HEK293 (cell line): ENCODE data around the gene CCDC190.

ENCODE experiments used
- KLF17 ChIP-seq: fragments of 450-650 bp; formaldehyde crosslinking; IDR thresholded peaks from 2 replicates; pipeline ENCODE4 v1.5.1; 2016; ENCODE audit warnings: missing biosample characterization, missing genetic modification characterization
- OSR2 ChIP-seq: fragments of 450-650 bp; formaldehyde crosslinking; IDR thresholded peaks from 2 replicates; pipeline ENCODE4 v1.5.1; 2016; ENCODE audit warnings: missing biosample characterization, missing genetic modification characterization
- PRDM4 ChIP-seq: fragments of 450-650 bp; formaldehyde crosslinking; IDR thresholded peaks from 2 replicates; pipeline ENCODE4 v1.5.1; 2017; ENCODE audit warnings: missing biosample characterization, missing genetic modification characterization
- REPIN1 ChIP-seq: fragments of 450-650 bp; formaldehyde crosslinking; IDR thresholded peaks from 2 replicates; pipeline ENCODE4 v1.5.1; 2017; ENCODE audit warnings: missing biosample characterization, missing genetic modification characterization, low read depth
- REST ChIP-seq: fragments of 450-650 bp; formaldehyde crosslinking; IDR thresholded peaks from 2 replicates; pipeline ENCODE4 v1.5.1; 2016; ENCODE audit warnings: missing biosample characterization, missing genetic modification characterization
- SP7 ChIP-seq: fragments of 450-650 bp; formaldehyde crosslinking; IDR thresholded peaks from 2 replicates; pipeline ENCODE4 v1.5.1; 2016; ENCODE audit warnings: missing biosample characterization, missing genetic modification characterization
- TRIM28 ChIP-seq: IDR thresholded peaks from 2 replicates; pipeline ENCODE4 v1.6.1; 2011; ENCODE audit warnings: low read length, control low read depth, borderline replicate concordance
- ZBTB17 ChIP-seq: fragments of 450-650 bp; formaldehyde crosslinking; IDR thresholded peaks from 2 replicates; pipeline ENCODE4 v1.5.1; 2016; ENCODE audit warnings: missing biosample characterization, missing genetic modification characterization
- ZFHX2 ChIP-seq: fragments of 450-650 bp; formaldehyde crosslinking; conservative IDR thresholded peaks from 2 replicates; pipeline ENCODE4 v1.5.1; 2016; ENCODE audit warnings: missing biosample characterization, missing genetic modification characterization
- ZFP37 ChIP-seq: fragments of 450-650 bp; formaldehyde crosslinking; IDR thresholded peaks from 2 replicates; pipeline ENCODE4 v1.5.1; 2016; ENCODE audit warnings: missing biosample characterization, missing genetic modification characterization
- ZFP69B ChIP-seq: fragments of 450-650 bp; formaldehyde crosslinking; IDR thresholded peaks from 2 replicates; pipeline ENCODE4 v1.5.1; 2016; ENCODE audit warnings: missing biosample characterization, missing genetic modification characterization
- ZNF10 ChIP-seq: fragments of 450-650 bp; formaldehyde crosslinking; IDR thresholded peaks from 2 replicates; pipeline ENCODE4 v1.5.1; 2017; ENCODE audit warnings: missing biosample characterization, missing genetic modification characterization
- ZNF138 ChIP-seq: fragments of 450-650 bp; formaldehyde crosslinking; IDR thresholded peaks from 2 replicates; pipeline ENCODE4 v1.5.1; 2016; ENCODE audit warnings: missing biosample characterization, missing genetic modification characterization, borderline replicate concordance
- ZNF157 ChIP-seq: fragments of 450-650 bp; formaldehyde crosslinking; IDR thresholded peaks from 2 replicates; pipeline ENCODE4 v1.5.1; 2016; ENCODE audit warnings: missing biosample characterization, missing genetic modification characterization
- ZNF214 ChIP-seq: fragments of 450-650 bp; formaldehyde crosslinking; IDR thresholded peaks from 2 replicates; pipeline ENCODE4 v1.5.1; 2017; ENCODE audit warnings: missing biosample characterization, mild to moderate bottlenecking, missing genetic modification characterization, borderline replicate concordance
- ZNF23 ChIP-seq: fragments of 450-650 bp; formaldehyde crosslinking; IDR thresholded peaks from 2 replicates; pipeline ENCODE4 v1.5.1; 2016; ENCODE audit warnings: missing biosample characterization, missing genetic modification characterization, borderline replicate concordance
- ZNF24 ChIP-seq: fragments of 450-650 bp; formaldehyde crosslinking; IDR thresholded peaks from 2 replicates; pipeline ENCODE4 v1.5.1; 2016; ENCODE audit warnings: missing biosample characterization, missing genetic modification characterization
- ZNF311 ChIP-seq: fragments of 450-650 bp; formaldehyde crosslinking; IDR thresholded peaks from 2 replicates; pipeline ENCODE4 v1.5.1; 2017; ENCODE audit warnings: missing biosample characterization, missing genetic modification characterization, borderline replicate concordance
- ZNF426 ChIP-seq: fragments of 450-650 bp; formaldehyde crosslinking; IDR thresholded peaks from 2 replicates; pipeline ENCODE4 v1.5.1; 2017; ENCODE audit warnings: missing biosample characterization, missing genetic modification characterization, mild to moderate bottlenecking, inconsistent platforms, moderate library complexity
- ZNF510 ChIP-seq: fragments of 450-650 bp; formaldehyde crosslinking; IDR thresholded peaks from 2 replicates; pipeline ENCODE4 v1.5.1; 2018; ENCODE audit warnings: mild to moderate bottlenecking, missing genetic modification characterization, missing biosample characterization; ENCODE audit not compliant: insufficient replicate concordance
- ZNF514 ChIP-seq: fragments of 450-650 bp; formaldehyde crosslinking; IDR thresholded peaks from 2 replicates; pipeline ENCODE4 v1.5.1; 2016; ENCODE audit warnings: missing biosample characterization, missing genetic modification characterization
- ZNF530 ChIP-seq: fragments of 450-650 bp; formaldehyde crosslinking; IDR thresholded peaks from 2 replicates; pipeline ENCODE4 v1.5.1; 2016; ENCODE audit warnings: low read depth, missing biosample characterization, missing genetic modification characterization
- ZNF571 ChIP-seq: fragments of 450-650 bp; formaldehyde crosslinking; IDR thresholded peaks from 2 replicates; pipeline ENCODE4 v1.5.0; 2017; ENCODE audit warnings: missing biosample characterization, missing genetic modification characterization
- ZNF600 ChIP-seq: fragments of 450-650 bp; formaldehyde crosslinking; IDR thresholded peaks from 2 replicates; pipeline ENCODE4 v1.5.1; 2016; ENCODE audit warnings: missing biosample characterization, missing genetic modification characterization
- ZNF623 ChIP-seq: fragments of 450-650 bp; formaldehyde crosslinking; IDR thresholded peaks from 2 replicates; pipeline ENCODE4 v1.5.1; 2016; ENCODE audit warnings: missing biosample characterization, missing genetic modification characterization
- ZNF629 ChIP-seq: fragments of 450-650 bp; formaldehyde crosslinking; IDR thresholded peaks from 2 replicates; pipeline ENCODE4 v1.5.1; 2017; ENCODE audit warnings: missing biosample characterization, missing genetic modification characterization
- ZNF747 ChIP-seq: fragments of 450-650 bp; formaldehyde crosslinking; IDR thresholded peaks from 2 replicates; pipeline ENCODE4 v1.5.1; 2016; ENCODE audit warnings: missing biosample characterization, missing genetic modification characterization
- ZNF76 ChIP-seq: fragments of 450-650 bp; formaldehyde crosslinking; IDR thresholded peaks from 2 replicates; pipeline ENCODE4; 2016; ENCODE audit warnings: low read depth, missing biosample characterization, missing genetic modification characterization, borderline replicate concordance
- ZNF785 ChIP-seq: fragments of 450-650 bp; formaldehyde crosslinking; IDR thresholded peaks from 2 replicates; pipeline ENCODE4 v1.5.1; 2016; ENCODE audit warnings: missing biosample characterization, missing genetic modification characterization
- ZNF843 ChIP-seq: fragments of 450-650 bp; formaldehyde crosslinking; IDR thresholded peaks from 2 replicates; pipeline ENCODE4 v1.5.1; 2016; ENCODE audit warnings: missing biosample characterization, missing genetic modification characterization
- TF ChIP-seq, protein P1 (sequence below): fragments of 450-650 bp; formaldehyde crosslinking; IDR thresholded peaks from 2 replicates; pipeline ENCODE4 v1.5.1; 2016; ENCODE audit warnings: missing biosample characterization, missing genetic modification characterization

The CCDC190 gene

DNA sequence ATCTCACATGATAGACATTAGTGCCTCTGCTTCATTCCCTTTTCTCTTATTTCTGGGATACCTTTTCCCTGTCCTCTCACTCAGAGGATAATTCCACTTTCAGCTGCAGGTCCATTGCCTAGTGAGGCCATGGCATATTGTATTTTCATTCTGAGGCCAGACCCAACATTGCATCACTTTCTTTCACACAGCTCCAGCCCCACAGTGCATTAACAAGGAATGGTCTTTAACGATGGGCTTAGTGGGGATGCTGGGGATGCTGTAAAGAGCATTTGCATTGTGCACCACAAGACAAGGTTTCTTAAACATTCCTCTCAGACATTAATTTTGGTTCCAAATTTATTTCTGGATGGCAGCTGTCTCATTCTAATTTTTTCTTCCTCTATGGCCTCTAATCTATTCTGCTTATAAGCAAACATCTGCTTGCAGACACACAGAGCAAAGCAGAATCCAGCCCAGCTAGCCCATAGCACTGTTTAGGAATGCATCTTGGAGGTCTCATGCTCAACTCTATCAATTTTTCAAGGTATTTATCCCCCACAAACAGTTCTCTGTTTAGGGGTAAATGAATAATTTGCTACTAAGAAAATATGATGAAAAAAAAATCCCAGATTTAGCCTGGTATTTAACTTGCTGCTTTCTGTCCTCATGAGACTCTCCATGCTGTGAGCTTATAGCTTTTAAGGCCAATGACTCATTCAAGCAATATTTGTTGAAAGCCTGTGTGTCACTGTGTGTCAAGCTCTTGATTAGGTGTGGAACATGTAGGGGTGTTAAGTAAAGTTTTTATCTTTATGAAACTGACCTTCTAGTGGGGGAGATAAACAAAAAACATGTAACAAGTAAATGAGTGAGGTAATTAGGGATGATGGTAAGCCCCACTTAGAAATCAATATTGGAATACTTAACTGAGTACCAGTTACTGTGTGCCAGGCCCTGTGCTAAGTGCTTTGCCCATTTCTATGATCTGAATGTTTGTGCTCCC lies 44.5 kb upstream of the CCDC190 start (continued):
- no peak for TF ChIP-seq ZBTB17 (tag by site-specific recombination)
- no peak for TF ChIP-seq ZNF157 (tag by site-specific recombination)
- TF ChIP-seq ZNF311 (tag by site-specific recombination) = no peak
- peak; percentile 54; the same call in 1 of the 2 replicates for TF ChIP-seq OSR2 (tag by site-specific recombination)
- no peak for TF ChIP-seq ZNF76 (tag by site-specific recombination)
- no peak for TF ChIP-seq ZNF510 (tag by site-specific recombination)
- no peak for TF ChIP-seq ZNF530 (tag by site-specific recombination)
- no peak for TF ChIP-seq ZNF785 (tag by site-specific recombination)
- no peak for TF ChIP-seq ZNF747 (tag by site-specific recombination)
- TF ChIP-seq TRIM28 = peak; percentile 55; the same call in 1 of the 2 replicates
- TF ChIP-seq ZNF24 = 0 out of 2 replicates have a peak, but pooled peaks have one; percentile 37
- TF ChIP-seq REST (tag by site-specific recombination) = no peak
- TF ChIP-seq ZFP69B (tag by site-specific recombination) = 0 out of 2 replicates have a peak, but pooled peaks have one; percentile 15
- TF ChIP-seq ZNF843 = peak; percentile 85
- TF ChIP-seq PRDM4 = peak; percentile 28; the same call in 1 of the 2 replicates
- TF ChIP-seq ZNF514 (tag by site-specific recombination) = no peak
- TF ChIP-seq ZNF23 (tag by site-specific recombination) = no peak
- TF ChIP-seq KLF17 (tag by site-specific recombination) = peak; percentile 84
- TF ChIP-seq ZNF138 (tag by site-specific recombination) = no peak
- no peak for TF ChIP-seq ZNF623 (tag by site-specific recombination)
- 0 out of 2 replicates have a peak, but pooled peaks have one; percentile 14 for TF ChIP-seq SP7 (tag by site-specific recombination)
- TF ChIP-seq ZNF600 = no peak
- no peak for TF ChIP-seq ZNF214 (tag by site-specific recombination)
- no peak for TF ChIP-seq ZNF10 (tag by site-specific recombination)
- no peak for TF ChIP-seq ZNF426 (tag by site-specific recombination)
- 0 out of 2 replicates have a peak, but pooled peaks have one; percentile 15 for TF ChIP-seq ZFHX2 (tag by site-specific recombination)
- TF ChIP-seq, protein P1, sequence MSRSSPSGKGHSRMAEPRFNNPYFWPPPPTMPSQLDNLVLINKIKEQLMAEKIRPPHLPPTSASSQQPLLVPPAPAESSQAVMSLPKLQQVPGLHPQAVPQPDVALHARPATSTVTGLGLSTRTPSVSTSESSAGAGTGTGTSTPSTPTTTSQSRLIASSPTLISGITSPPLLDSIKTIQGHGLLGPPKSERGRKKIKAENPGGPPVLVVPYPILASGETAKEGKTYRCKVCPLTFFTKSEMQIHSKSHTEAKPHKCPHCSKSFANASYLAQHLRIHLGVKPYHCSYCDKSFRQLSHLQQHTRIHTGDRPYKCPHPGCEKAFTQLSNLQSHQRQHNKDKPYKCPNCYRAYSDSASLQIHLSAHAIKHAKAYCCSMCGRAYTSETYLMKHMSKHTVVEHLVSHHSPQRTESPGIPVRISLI (tag by site-specific recombination) = no peak
- TF ChIP-seq ZNF629 (tag by site-specific recombination) = peak; percentile 60
- no peak for TF ChIP-seq ZNF571 (tag by site-specific recombination)
- TF ChIP-seq REPIN1 (tag by site-specific recombination) = no peak
- no peak for TF ChIP-seq ZFP37
